ENCODE data around the gene CEP112. TPM values are rescaled to one million over a fixed set of nuclear protein-coding genes. Genes with fewer than 3 reads are reported as not detected.

The CEP112 gene
- polyA plus RNA-seq, 1 donor from 2014 or later: 6.0 TPM

- Histone ChIP-seq H4K20me1 (ENCODE audit: insufficient read depth) (no peaks in the 10 kb centered on the region), H3K27me3 (ENCODE audit: insufficient read depth, low read depth, low read length) (no peaks in the 10 kb centered on the region), H3F3A (ENCODE audit: insufficient read depth, low read length, poor library complexity, severe bottlenecking) (no peaks in the 10 kb centered on the region), H3K9me3 (ENCODE audit: low read length) (no peaks in the 10 kb centered on the region), H2AFZ (ENCODE audit: low read depth, low read length) (no peak overlapping the region), H3K9ac (ENCODE audit: low read length) (no peak overlapping the region), H3K36me3 (ENCODE audit: insufficient read depth, low read length) (no peaks in the 10 kb centered on the region), H3K4me2 (ENCODE audit: low read length) (no peak overlapping the region), H3K27ac (ENCODE audit: low read length) (no peak overlapping the region), H3K9me2 (ENCODE audit: insufficient read depth, low read length) (no peaks in the 10 kb centered on the region), H3K4me3 (ENCODE audit: low read length) (no peak overlapping the region), H3K79me2 (replicated peaks; ENCODE audit: insufficient read depth, low read length) (no peaks in the 10 kb centered on the region)
- TF ChIP-seq EP300 (conservative IDR thresholded peaks at IDR 0.05; ENCODE audit: poor library complexity, severe bottlenecking): no peak
- no peak for TF ChIP-seq RAD21 (conservative IDR thresholded peaks at IDR 0.05)
- TF ChIP-seq CTCF (IDR thresholded peaks at IDR 0.05; ENCODE audit: poor library complexity, severe bottlenecking): no peak
- TF ChIP-seq REST (IDR thresholded peaks at IDR 0.05; ENCODE audit: borderline replicate concordance): no peak
Measured at GRCh38 chr17:66234611-66235010, 42.7 kb upstream of the CEP112 start.

- no peak overlapping the region for H2AFZ ChIP-seq (ENCODE audit: low read depth, low read length)
- no peaks in the 10 kb centered on the region for H3K79me2 ChIP-seq (replicated peaks; ENCODE audit: insufficient read depth, low read length)
- no peaks in the 10 kb centered on the region for H3F3A ChIP-seq (ENCODE audit: insufficient read depth, low read length, poor library complexity, severe bottlenecking)
- H3K9me2 ChIP-seq (ENCODE audit: insufficient read depth, low read length): no peaks in the 10 kb centered on the region
- H3K4me2 ChIP-seq (ENCODE audit: low read length): no peak overlapping the region
- no peaks in the 10 kb centered on the region for H3K27me3 ChIP-seq (ENCODE audit: insufficient read depth, low read depth, low read length)
- no peak overlapping the region for H3K27ac ChIP-seq (ENCODE audit: low read length)
- H3K36me3 ChIP-seq (ENCODE audit: insufficient read depth, low read length): no peaks in the 10 kb centered on the region
- H3K9me3 ChIP-seq (ENCODE audit: low read length): no peaks in the 10 kb centered on the region
- no peak overlapping the region for H3K9ac ChIP-seq (ENCODE audit: low read length)
- TF ChIP-seq REST (IDR thresholded peaks at IDR 0.05; ENCODE audit: borderline replicate concordance) (no peak), TAF1 (IDR thresholded peaks at IDR 0.05; ENCODE audit: low read depth) (no peak), CTCF (IDR thresholded peaks at IDR 0.05; ENCODE audit: poor library complexity, severe bottlenecking) (no peak), EP300 (conservative IDR thresholded peaks at IDR 0.05; ENCODE audit: poor library complexity, severe bottlenecking) (no peak), SMC3 (conservative IDR thresholded peaks at IDR 0.05; ENCODE audit: poor library complexity) (no peak), POLR2AphosphoS5 (IDR thresholded peaks at IDR 0.05) (no peak), MXI1 (conservative IDR thresholded peaks at IDR 0.05; ENCODE audit: poor library complexity, severe bottlenecking) (no peak), RAD21 (conservative IDR thresholded peaks at IDR 0.05) (no peak), EZH2 (IDR thresholded peaks at IDR 0.05; ENCODE audit: borderline replicate concordance, insufficient read depth, low read length, poor library complexity, severe bottlenecking) (no peak)
- no peak overlapping the region for H3K4me3 ChIP-seq (ENCODE audit: low read length)
- no peaks in the 10 kb centered on the region for H4K20me1 ChIP-seq (ENCODE audit: insufficient read depth)
Measured at GRCh38 chr17:66233023-66233753, 41.3 kb upstream of the CEP112 start.

Measured in neural cell (in vitro differentiated cells).